OCI-LY1 (cell line): ENCODE measurements around the gene ATP13A2.

Experiments
- CTCF ChIP-seq: fragments of 200-600 bp; sonication (generic), shearing (Covaris generic); IDR thresholded peaks from 2 replicates; pipeline ENCODE4 v1.5.1; 2017; ENCODE audit warnings: mild to moderate bottlenecking, antibody characterized with exemption, low read length, moderate library complexity, mixed read lengths
- EZH2 ChIP-seq: fragments of 200-600 bp; sonication (generic), shearing (Covaris generic); IDR thresholded peaks from 2 replicates; pipeline ENCODE4 v1.8.0; 2017; ENCODE audit warnings: borderline replicate concordance, mixed run types, mild to moderate bottlenecking, antibody characterized with exemption, low read length, moderate library complexity, mixed read lengths

GRCh38 chr1:17052038-17052437 is 40.3 kb upstream of the ATP13A2 start:
- TF ChIP-seq CTCF, result no peak
- no peak for TF ChIP-seq EZH2
